SH-SY5Y (cell line): ENCODE data around the gene COL8A2.

Experiments
- GATA2 ChIP-seq: IDR thresholded peaks from 2 replicates; pipeline ENCODE4 v1.6.1; 2011; ENCODE audit warnings: mild to moderate bottlenecking, low read depth, low read length
- GATA3 ChIP-seq: IDR thresholded peaks from 2 replicates; pipeline ENCODE4 v1.6.1; 2011; ENCODE audit warnings: low read depth, mild to moderate bottlenecking, low read length, moderate library complexity

The COL8A2 gene

GRCh38 chr1:36150296-36151133 lies 25.5 kb upstream of the COL8A2 start:
- no peak for TF ChIP-seq GATA3
- no peak for TF ChIP-seq GATA2

GRCh38 chr1:36149973-36150295 lies 24.9 kb upstream of the COL8A2 start:
- TF ChIP-seq GATA2 (no peak), GATA3 (no peak)

- no peak for TF ChIP-seq GATA3
- TF ChIP-seq GATA2, result no peak
Observed at GRCh38 chr1:36149237-36149972, 24.4 kb upstream of the COL8A2 start, which contains the start of gene TRAPPC3. Gene TRAPPC3, minus strand, starts transcription at chr1:36149486. Its CDS starts 108 bp downstream, at chr1:36149378.

- TF ChIP-seq GATA2 (no peak), GATA3 (no peak)
Observed at GRCh38 chr1:36148821-36149236, 23.8 kb upstream of the COL8A2 start.

- TF ChIP-seq GATA2 (no peak), GATA3 (no peak)
Observed at GRCh38 chr1:36144413-36144812, 19.4 kb upstream of the COL8A2 start.

- TF ChIP-seq GATA2 (no peak), GATA3 (no peak)
Observed at GRCh38 chr1:36143424-36143823, 18.4 kb upstream of the COL8A2 start.

GRCh38 chr1:36142121-36142520 lies 17.1 kb upstream of the COL8A2 start:
- no peak for TF ChIP-seq GATA3
- no peak for TF ChIP-seq GATA2

GRCh38 chr1:36139521-36139920 lies 14.5 kb upstream of the COL8A2 start:
- TF ChIP-seq GATA2 (no peak), GATA3 (no peak)

- no peak for TF ChIP-seq GATA2
- no peak for TF ChIP-seq GATA3
Observed at GRCh38 chr1:36137776-36138175, 12.8 kb upstream of the COL8A2 start.

- TF ChIP-seq GATA2 (no peak), GATA3 (no peak)
Observed at GRCh38 chr1:36137226-36137625, 12.2 kb upstream of the COL8A2 start.

- TF ChIP-seq GATA2 (no peak), GATA3 (no peak)
Observed at GRCh38 chr1:36136535-36136934, 11.5 kb upstream of the COL8A2 start.

GRCh38 chr1:36135796-36136195 lies 10.8 kb upstream of the COL8A2 start:
- TF ChIP-seq GATA2, result no peak
- TF ChIP-seq GATA3, result no peak

GRCh38 chr1:36135330-36135667 lies 10.3 kb upstream of the COL8A2 start:
- no peak for TF ChIP-seq GATA3
- TF ChIP-seq GATA2, result no peak

GRCh38 chr1:36134505-36135329 lies 9.7 kb upstream of the COL8A2 start:
- no peak for TF ChIP-seq GATA3
